HG03439 (cell line): ENCODE results near the gene GFRA3.
"Not testable (repeated sequence)": the region's sequence is repeated elsewhere in the genome, so short reads cannot be mapped to it uniquely, and the experiment has no call there.

Experiments used
- ATAC-seq: cut with Tn5 transposase; IDR thresholded peaks from one replicate; pipeline ENCODE4 v1.9.1; 2021; ENCODE audit warnings: mild to moderate bottlenecking, moderate library complexity; ENCODE audit not compliant: unreplicated experiment

GFRA3 gene, protein sequence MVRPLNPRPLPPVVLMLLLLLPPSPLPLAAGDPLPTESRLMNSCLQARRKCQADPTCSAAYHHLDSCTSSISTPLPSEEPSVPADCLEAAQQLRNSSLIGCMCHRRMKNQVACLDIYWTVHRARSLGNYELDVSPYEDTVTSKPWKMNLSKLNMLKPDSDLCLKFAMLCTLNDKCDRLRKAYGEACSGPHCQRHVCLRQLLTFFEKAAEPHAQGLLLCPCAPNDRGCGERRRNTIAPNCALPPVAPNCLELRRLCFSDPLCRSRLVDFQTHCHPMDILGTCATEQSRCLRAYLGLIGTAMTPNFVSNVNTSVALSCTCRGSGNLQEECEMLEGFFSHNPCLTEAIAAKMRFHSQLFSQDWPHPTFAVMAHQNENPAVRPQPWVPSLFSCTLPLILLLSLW

DNA sequence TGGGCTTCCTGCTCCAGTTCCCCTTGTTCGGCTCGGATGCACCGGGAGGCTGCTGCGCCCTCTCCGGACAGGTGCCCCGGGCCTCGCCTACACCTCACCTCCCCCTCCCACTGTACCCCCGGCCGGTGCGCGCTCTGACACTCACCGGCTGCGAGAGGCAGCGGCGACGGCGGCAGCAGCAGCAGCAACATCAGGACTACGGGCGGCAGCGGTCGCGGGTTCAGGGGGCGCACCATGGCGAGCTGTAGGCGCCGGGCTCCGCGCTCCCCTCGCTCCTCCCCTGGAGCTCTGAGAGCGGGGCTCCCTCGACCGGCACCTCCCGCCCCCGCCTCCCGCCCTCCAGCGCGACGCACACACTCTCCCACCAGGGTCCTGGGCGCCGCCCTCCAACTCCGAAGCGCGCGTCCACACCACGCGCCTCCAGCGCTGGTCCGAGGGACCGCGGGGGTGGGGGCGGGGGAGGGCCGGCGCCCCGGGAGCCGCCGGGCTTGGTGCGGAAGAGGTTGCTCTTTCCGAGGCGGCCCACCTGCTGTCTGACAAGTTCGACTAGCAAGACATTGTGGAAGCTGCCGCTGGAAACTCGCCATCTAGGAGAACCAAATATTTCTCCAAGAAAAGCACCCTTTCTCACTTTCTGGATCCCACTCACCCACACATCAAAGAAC lies at the start of gene GFRA3:
TSS of gene GFRA3 (minus strand) at position 433 of the 665 bp plus-strand sequence. CDS start at position 236, 197 bp downstream.
- no peak for ATAC-seq

DNA sequence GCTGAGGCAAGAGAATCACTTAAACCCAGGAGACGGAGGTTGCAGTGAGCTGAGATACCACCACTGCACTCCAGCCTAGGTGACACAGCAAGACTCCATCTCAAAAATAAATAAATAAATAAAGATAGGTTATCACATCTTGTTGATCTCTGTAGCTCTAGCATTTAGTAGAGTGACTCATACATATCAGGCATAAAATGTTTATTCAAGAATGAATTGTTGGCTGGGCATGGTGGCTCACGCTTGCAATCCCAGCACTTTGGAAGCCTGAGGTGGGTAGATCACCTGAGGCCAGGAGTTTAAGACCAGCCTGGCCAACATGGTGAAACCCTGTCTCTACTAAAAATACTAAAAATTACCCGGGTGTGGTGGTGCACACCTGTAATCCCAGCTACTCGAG lies 43.8 kb upstream of the GFRA3 start:
- ATAC-seq, result not testable (repeated sequence)

DNA sequence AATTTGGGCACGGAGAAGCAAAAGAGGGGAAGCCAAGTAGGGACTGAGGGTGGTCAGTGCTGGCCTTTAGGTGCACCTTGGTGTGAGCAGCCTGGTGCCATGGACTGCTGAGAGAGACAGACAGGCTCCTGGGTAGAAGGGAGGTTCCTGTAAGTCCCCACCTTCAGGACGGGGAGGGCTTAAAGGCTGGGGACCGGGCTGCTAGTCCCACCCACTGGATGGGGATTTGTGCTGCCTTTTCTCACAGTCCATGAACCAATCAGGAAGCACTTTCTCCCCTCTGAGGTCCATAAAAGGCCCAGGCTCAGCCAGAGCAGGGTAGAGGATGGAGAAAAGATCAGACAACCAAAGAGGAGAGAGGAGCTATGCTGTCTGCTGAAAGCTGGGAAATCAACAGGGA lies 41.9 kb upstream of the GFRA3 start:
- no peak for ATAC-seq

DNA sequence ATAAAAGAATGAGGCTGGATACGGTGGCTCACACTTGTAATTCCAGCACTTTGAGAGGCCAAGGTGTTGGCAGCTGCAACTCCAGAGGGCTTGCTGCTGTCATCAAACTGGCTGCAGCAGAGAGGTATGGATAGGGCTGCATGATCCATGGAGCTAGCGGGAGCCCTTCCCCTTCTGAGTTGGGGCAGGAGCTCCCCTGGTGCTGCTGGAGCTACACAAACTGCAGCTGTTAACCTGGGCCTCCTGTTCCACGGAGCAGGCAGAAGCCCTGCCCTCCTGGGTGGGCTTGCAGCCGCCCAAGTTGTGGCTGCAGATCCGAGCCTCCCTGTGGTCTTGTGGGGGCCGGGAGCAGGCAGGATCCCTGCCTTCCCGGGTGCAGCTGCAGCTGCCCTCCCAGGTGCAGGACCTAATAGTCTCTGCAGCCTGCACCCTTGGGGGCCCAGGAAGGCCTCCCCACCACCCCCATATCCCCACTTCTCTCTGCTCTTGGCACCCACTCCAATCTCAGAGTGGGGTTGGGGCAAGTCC lies 41.4 kb upstream of the GFRA3 start:
- no peak for ATAC-seq

DNA sequence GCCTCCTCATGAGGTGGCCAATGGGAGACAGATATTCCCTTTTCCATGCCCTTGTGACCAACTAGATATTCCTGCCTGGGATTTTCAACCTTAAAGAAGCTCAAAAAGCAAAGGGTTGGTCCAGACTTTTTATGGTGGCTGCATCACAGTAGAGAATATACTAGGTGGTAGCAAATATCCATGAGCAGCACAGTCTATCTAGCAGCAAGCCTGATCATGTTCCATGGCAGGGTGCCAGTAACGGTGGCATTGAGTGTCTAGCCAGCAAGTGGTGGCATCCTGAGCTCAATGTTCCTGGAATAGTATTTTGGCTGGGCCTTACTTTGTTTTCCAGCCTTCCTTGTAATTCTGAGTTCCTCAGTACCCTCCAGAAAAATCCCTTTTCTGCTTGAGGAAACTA lies 31.4 kb upstream of the GFRA3 start:
- no peak for ATAC-seq

DNA sequence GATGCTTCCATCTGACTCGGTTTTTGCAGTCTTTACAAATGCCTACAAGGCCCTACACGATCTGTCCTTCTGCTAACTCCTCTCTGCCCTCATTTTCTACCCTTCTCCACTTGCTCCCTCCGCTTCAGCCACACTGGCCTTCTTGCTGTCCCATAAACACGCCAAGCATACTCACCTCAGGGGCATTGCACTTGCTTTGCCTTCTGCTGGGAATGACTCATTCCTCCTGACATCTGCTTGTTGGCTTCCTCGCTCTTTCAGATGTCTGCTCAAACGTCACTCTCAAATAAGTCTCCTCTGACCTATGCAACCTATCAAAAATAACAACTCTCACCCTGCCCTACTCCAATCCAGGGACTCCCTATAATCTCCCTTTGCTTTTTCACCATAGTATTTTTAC lies 29.0 kb upstream of the GFRA3 start:
- ATAC-seq, result no peak

DNA sequence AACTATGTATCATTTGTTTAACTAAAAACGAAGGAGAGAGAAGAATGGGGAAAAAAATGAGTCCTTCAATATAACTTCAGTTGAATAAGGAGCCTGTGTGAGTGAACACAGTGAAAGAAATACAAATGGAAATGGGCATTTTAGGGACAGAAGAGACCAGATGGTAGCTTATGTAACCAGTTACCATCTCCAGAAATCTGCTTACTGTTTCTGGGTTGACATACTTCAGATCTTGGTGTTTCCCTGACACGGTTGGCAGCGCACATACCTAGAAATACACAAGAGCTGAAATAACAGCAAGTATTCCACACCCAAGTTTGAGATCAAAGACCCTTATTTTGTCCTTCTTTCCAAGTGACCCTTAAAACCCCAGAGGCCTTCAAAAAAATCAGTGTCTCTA lies 14.9 kb upstream of the GFRA3 start:
- no peak for ATAC-seq

DNA sequence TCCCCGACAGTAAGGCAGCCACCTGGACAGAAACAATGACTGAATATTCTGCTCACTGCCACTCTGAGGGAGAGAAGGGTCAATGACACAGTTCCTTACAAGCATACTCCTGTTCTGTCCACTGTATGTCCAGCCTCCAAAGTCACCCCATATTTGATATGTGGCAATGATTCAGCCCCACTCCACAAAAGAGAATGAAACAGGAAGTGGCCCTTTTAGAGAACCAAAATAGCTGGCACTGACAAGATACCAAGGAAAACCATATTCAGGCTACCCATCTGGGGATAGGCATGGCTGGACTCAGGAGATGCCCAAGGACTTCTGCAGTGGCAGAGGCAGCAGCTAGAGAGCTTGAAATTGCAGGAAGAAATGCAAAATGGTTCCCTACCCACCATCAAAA lies 12.8 kb upstream of the GFRA3 start:
- ATAC-seq, result no peak

DNA sequence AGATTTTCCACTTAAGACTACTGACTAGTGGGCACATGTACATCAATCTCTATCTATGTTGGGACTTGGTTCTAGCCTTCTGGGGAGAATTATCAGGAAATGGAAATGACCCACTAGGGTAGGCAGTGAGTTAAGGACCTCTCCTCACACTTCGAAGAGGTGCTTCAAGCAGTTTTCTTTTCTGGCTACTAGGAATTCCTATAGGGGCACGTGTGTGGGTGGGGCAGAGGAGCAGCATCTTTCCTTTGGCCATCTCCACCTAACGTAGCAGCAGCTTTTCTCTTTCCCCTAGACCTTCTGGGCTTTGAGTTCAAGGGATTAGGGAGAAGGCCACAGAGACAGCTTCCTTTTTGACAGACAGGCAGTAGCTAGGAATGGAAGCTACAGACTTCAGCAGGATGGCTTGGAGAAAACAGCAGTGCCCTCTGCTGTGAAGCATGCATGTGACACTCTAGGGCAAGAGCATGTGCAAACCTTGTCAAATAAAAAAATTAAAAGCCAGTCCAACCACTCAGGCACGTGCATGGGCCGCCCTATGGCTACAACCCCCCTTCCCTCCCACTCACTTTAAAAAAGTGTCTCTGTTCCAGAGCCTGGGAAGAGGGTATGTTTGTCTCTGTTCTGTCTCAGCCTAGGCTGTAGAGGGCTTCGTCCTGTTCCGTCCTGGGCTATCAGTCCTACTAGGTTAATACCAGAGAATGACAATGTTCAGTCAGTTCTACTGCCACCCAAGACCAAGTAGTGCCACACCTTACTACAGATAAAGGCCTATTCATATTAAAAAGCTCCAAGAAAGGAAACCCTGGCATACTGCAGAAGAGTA lies 8.7 kb upstream of the GFRA3 start:
- ATAC-seq, result no peak

DNA sequence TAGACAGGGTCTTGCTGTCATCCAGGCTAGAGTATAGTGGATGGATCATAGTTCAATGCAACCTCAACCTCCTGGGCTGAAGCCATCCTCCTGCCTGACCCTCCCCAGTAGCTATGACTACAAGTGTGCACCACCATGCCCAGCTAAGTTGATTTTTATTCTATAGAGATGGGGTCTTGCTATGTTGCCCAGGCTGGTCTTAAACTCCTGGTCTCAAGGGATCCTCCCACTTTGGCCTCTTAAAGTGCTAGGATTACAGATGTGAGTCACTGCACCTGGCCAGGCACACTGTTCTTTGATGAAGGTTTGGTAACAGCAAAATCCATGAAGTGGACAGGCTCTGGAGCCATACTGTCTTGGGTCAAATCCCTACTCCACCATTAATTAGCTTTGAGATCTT lies 6.5 kb upstream of the GFRA3 start:
- no peak for ATAC-seq

DNA sequence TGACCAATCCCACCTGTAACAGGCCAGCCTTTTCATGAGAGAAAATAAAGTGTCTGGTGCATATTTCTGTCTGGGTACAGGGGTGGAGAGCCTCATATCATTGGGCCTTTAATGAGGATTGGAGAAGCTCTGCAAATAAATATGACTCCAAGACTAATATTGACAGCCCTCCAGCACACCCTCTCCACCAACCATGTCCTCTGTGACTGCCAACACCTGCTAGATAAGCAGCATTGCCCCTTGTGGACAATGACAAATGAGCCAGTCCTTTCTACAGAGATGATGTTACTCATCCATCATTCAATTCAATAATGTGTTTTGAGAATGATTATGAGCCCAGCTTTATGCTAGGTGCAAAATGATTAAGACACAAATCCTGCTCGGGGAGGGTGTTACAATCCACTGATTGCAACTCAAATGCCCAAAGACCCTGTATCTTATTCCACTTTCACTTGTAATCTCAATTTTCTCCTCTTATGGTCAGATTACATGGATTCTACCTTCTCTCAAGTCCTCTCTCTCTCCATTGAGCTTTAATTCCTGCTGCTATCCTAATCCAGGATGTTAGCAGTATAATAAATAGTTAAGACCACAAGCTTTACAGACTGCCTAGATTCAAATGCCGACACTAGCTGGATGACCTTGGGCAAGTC lies 2.1 kb upstream of the GFRA3 start:
- no peak for ATAC-seq

DNA sequence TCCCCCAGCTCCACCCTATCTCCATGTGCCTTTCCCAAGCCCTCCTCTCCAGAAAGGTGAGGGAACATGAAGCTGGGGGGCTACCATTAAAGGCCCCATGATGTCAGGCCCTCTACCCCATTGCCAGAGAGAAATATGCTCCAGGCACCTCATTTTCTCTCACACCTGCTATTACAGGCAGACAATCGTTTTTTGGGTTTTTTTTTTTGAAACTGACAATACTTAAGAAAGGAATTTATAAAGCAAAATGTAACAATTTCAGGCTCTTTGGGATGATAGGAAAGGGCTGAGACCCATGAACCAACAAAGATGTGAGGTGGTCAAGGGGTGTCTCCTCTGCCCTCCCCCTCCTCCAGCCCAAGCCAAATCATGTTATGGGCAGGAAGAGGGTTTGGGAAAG lies 1.5 kb upstream of the GFRA3 start:
- no peak for ATAC-seq

DNA sequence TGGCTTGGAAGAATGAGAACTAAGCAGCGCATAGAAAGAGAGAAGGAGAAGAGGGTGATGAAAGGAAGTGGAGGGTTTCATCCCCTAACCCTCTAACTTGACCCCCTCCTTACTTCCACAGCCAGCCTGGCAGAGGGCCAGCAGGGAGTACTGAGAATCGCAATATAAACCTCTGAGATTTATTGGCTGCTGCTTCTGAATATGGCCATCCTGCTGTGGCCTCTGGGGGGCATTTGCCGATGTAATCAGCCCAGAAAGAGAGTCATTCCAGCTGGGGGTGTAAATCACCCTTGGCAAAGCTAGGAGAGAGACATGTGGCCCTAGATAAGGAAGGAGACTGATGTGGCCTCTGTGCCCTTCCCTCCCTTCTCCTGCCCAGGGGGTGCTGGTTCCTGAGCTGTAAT lies 960 bp upstream of the GFRA3 start:
- ATAC-seq, result no peak

DNA sequence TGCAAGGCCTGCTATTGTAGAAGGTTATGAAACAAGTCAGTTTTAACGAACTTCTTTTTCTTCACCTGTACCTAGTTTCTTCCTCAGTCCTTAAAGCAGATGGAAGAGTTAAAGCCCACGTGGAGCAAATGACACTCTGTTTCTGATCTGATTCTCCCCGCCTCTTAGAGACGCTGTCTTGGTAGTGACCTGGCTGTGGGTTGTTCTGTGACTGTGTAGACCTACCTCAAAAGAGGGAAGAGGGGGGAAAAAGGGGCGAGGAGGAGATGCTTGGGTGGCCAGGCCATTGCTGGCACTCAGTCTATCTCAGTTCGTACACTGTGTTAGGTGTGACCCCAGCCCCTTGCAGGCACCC lies 610 bp downstream of the GFRA3 start:
- no peak for ATAC-seq

DNA sequence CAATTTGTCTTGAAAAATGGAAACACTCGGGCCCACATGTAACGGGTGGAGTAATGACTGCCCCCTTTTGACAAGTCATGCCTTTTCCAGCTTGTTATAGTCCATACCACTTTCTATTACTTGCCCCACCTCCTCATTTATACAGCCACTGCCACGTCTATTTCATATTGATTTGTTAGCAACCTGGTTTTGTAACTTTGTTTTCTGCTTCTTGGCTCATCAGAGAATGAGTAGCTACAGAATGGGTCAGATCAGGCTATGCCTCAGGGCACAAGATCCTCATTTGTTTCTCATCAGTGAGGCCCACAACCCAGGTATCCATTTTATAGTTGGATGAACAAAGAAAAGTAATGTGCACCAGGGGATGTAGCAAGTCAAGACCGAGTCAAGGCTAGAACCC lies 1.7 kb downstream of the GFRA3 start:
- ATAC-seq, result no peak

DNA sequence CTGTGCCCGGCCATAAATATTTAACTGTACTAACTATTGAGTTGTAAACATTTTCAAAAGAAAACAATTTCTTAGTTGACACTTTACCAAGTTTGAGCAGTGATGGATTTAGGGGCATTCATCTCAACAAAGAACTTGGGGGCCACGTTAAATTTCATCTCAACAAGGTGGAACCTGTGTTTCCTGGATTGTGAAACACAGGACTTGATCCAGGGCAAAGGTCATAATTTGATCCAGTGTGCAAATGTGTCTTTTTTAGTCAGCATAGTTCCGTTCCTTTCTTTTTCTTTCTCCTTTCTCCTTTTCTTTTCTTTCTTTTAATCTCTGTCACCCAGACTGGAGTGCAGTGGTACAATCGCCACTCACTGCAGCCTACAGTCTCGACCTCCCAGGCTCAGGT lies 3.1 kb downstream of the GFRA3 start:
- ATAC-seq, result no peak

DNA sequence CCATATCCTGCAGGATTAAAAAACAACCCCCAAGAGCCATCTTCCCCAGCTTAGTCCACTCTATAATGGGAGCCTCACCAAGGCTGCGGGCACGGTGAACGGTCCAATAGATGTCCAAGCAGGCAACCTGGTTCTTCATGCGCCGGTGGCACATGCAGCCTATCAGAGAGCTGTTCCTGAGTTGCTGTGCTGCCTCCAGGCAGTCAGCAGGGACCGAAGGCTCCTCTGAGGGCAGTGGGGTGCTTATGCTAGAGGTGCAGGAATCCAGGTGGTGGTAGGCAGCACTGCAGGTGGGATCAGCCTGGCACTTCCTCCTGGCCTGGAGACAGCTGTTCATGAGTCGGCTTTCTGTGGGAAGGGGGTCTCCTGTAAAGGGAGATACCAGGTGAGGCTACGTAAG lies 10.2 kb downstream of the GFRA3 start:
- no peak for ATAC-seq

DNA sequence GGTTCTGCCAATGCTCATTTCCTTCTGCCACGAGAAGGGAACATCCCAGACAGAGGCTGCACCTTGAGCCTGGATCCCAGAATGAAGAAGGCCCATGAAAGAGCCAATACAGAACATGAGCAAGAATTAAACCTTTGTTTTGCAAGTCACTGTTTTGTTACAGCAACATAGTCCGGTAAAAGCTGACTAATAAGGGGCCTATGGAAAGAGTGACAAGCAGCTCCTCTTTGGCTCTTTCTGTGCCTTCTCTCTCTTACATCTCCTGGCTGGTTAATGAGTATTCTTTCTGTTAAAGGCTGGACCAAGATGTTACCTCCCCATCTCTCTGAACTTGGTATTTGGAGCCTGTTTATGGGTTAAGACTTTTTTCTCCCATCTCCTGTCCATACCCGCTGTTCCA lies 10.8 kb downstream of the GFRA3 start:
- no peak for ATAC-seq

DNA sequence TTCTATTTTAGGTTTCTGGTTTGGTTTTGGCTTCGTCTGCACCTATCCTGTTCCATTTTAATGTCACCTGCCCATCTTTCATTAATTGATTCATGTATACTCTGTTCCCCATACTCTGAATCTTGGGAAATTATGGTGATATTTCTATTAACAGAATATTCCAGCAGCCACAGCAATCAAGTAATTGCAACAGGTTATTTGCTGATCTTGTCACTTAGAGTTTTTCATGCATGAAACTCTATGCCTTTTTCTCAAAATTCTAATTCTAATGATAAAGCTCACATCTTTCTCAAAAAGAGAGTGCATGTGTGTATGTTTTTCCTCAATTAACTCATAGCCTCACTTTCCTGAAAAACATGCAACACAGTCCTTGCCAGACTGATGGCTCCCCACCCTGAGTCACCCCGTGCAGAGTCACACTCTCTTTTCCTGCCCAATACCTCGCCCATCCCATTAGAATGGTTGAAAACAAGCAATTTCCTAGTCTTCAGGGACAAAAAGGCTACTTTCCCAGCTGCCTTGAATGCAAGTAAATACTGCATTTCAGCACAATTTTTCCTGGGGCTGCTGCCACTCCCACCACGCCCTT lies 15.6 kb downstream of the GFRA3 start:
- ATAC-seq, result no peak

DNA sequence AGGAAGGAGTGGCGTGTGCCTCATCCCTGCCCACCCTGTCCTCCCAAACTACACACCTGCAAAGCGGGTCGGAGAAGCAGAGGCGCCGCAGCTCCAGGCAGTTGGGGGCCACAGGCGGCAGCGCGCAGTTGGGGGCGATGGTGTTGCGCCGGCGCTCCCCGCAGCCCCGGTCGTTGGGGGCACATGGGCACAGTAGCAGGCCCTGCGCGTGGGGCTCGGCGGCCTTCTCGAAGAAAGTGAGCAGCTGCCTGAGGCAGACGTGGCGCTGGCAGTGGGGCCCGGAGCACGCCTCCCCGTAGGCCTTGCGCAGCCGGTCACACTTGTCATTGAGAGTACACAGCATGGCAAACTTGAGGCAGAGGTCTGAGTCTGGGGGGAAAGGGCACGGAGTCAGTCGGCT lies 16.8 kb downstream of the GFRA3 start:
- ATAC-seq, result no peak

DNA sequence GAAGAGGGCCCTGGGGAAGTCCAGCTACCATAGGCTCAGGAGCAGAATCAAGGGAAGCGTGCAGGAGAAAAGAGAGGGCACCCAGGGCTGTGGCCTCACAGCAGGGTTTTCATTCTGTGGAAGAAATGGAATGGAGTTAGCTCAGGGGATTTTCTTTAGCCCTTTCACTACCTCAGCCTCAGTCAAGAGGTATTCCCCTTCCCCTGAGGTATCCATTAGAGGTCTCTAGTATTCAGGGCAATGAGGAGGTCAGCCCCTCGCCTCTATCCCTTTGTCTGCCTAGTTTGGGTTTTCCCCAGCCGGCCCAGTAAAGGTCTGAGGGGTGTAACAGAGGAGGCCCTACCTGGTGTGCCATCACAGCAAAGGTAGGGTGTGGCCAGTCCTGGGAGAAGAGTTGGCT lies 21.5 kb downstream of the GFRA3 start:
- no peak for ATAC-seq
